HepG2 (cell line): ENCODE measurements around the gene INF2. TPM values are rescaled to one million over a fixed set of nuclear protein-coding genes. Genes with fewer than 3 reads are reported as not detected.

Experiments
- CBX1 ChIP-seq: IDR thresholded peaks from one replicate; pipeline ENCODE4 v1.6.1; 2016; ENCODE audit warnings: antibody characterized with exemption, low read depth
- DR1 ChIP-seq: sonication (generic); formaldehyde crosslinking; IDR thresholded peaks from 2 replicates; pipeline ENCODE4 v1.8.0; 2021; ENCODE audit warnings: mild to moderate bottlenecking, missing genetic modification reagents, inconsistent platforms
- ELF1 ChIP-seq: sonication (generic); formaldehyde crosslinking; IDR thresholded peaks from 2 replicates; pipeline ENCODE4 v1.4.0; 2020; ENCODE audit warnings: missing genetic modification reagents
- GPN1 ChIP-seq: sonication (generic); formaldehyde crosslinking; IDR thresholded peaks from 2 replicates; pipeline ENCODE4 v1.5.1; 2020; ENCODE audit warnings: missing genetic modification reagents, borderline replicate concordance
- HMG20B ChIP-seq: conservative IDR thresholded peaks from 2 replicates; pipeline ENCODE4 v1.6.1; 2016; ENCODE audit warnings: missing genetic modification reagents, missing compliant biosample characterization
- IRF2 ChIP-seq: IDR thresholded peaks from 2 replicates; pipeline ENCODE4 v1.6.1; 2018; ENCODE audit warnings: missing genetic modification reagents, missing compliant biosample characterization
- NFYC ChIP-seq: IDR thresholded peaks from 2 replicates; pipeline ENCODE4 v1.6.1; 2016; ENCODE audit warnings: missing genetic modification reagents, missing compliant biosample characterization
- RARG ChIP-seq: sonication (generic); formaldehyde crosslinking; IDR thresholded peaks from 2 replicates; pipeline ENCODE4 v1.4.0; 2020; ENCODE audit warnings: low read depth, mild to moderate bottlenecking, missing genetic modification reagents
- SOX5 ChIP-seq: IDR thresholded peaks from 2 replicates; pipeline ENCODE4 v1.6.1; 2016; ENCODE audit warnings: borderline replicate concordance
- ZC3H4 ChIP-seq: sonication (generic); formaldehyde crosslinking; IDR thresholded peaks from 2 replicates; pipeline ENCODE4 v1.4.0; 2020; ENCODE audit warnings: missing genetic modification reagents, borderline replicate concordance
- ZNF564 ChIP-seq: sonication (generic); formaldehyde crosslinking; IDR thresholded peaks from 2 replicates; pipeline ENCODE4 v1.8.1; 2023; ENCODE audit warnings: mild to moderate bottlenecking, missing genetic modification reagents
- ZNF792 ChIP-seq: IDR thresholded peaks from 2 replicates; pipeline ENCODE4 v1.6.1; 2016
- ZNF816 ChIP-seq: sonication (generic); formaldehyde crosslinking; IDR thresholded peaks from 2 replicates; pipeline ENCODE4 v1.8.0; 2022; ENCODE audit warnings: missing genetic modification reagents, mild to moderate bottlenecking, borderline replicate concordance
- polyA plus RNA-seq, 8 experiments: library from polyadenylated mRNA; depleted of rRNA in 3 of 8; stranded (reverse) in 7 of 8; unstranded in 1 of 8; fragments of >200 nt; fragmentation: Illumina TruSeq in 4 of 8; extraction: Trizol in 4 of 8; gene quantifications; 2 replicates each; pipeline versions ENCODE4 v1.2.1 to v1.2.3, GENCODE V29; 2011 to 2016; ENCODE audit warnings: low read depth in 4 of 8, missing spikeins in 1 of 8, mixed read lengths in 1 of 8; ENCODE audit not compliant: insufficient read depth in 1 of 8
- total RNA-seq, 5 experiments: library from RNA; depleted of rRNA; stranded (reverse); fragments of >200 nt; fragmentation: Illumina TruSeq; extraction: Trizol; gene quantifications; 2 replicates each; pipeline ENCODE4 v1.2.3, GENCODE V29; 2016; ENCODE audit warnings: low read depth in 1 of 5
- TF ChIP-seq, protein P1 (sequence below): sonication (generic); formaldehyde crosslinking; IDR thresholded peaks from 2 replicates; pipeline ENCODE4 v1.4.0; 2020; ENCODE audit warnings: missing genetic modification reagents, low read depth, mild to moderate bottlenecking, borderline replicate concordance
- TF ChIP-seq, protein P2 (sequence below): sonication (generic); formaldehyde crosslinking; IDR thresholded peaks from 2 replicates; pipeline ENCODE4 v1.4.0; 2020; ENCODE audit warnings: missing genetic modification reagents, borderline replicate concordance
- TF ChIP-seq, protein P3 (sequence below): sonication (generic); formaldehyde crosslinking; IDR thresholded peaks from 2 replicates; pipeline ENCODE4 v1.5.0; 2020; ENCODE audit warnings: mild to moderate bottlenecking, missing genetic modification reagents, borderline replicate concordance
- TF ChIP-seq, protein P4 (sequence below): IDR thresholded peaks from 2 replicates; pipeline ENCODE4 v1.6.1; 2016; ENCODE audit warnings: low read depth, control low read depth
- TF ChIP-seq, protein P5 (sequence below): IDR thresholded peaks from 2 replicates; pipeline ENCODE4 v1.6.1; 2016; ENCODE audit warnings: missing compliant biosample characterization, missing genetic modification reagents, borderline replicate concordance
- TF ChIP-seq, protein P6 (sequence below): fragments of 450-650 bp; IDR thresholded peaks from 2 replicates; pipeline ENCODE4 v1.6.1; 2016

INF2 gene
- total and polyA plus RNA-seq, 2 of the 13 experiments (the other 11 are each of a cell fraction or from before 2014, with no cell fraction given): 16.4 to 26.4 TPM

DNA sequence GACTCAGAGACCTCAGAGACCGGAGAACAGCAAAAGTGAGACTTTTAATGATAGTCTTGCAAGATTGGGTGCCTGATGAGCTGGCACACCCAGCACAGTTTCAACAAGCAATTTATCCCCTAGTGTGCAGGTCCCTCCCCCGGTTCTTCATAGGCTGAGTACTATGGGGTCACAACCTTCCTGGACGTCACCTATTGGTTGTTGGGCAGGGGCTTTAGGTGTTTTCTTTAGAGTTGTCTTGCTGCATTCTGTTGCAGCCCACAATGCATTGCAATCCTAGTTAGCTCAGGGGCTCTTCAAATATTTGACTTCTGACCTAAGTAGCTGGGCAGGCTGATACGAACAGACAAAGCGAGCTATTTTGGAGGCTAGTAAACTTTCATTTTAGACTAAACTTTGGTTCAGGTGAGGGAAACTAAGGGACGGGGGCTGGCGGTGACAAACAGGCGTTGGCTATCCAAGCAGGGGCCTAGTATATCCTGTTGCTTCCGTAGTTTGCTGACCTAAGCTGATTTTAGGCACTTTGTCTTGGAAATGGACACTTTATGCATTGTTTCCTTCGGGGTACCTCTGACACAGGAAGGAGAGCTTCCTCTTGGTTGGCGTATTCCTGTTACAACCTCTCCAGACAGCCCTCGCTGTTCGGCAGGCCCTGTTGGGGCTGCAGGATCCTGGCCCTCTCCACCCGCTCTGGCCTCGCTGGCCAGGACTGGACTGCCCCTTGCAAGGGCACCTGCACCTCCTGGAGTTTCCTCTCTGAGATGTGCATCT is 77.6 kb downstream of the INF2 start (continued):
- TF ChIP-seq, protein P1, sequence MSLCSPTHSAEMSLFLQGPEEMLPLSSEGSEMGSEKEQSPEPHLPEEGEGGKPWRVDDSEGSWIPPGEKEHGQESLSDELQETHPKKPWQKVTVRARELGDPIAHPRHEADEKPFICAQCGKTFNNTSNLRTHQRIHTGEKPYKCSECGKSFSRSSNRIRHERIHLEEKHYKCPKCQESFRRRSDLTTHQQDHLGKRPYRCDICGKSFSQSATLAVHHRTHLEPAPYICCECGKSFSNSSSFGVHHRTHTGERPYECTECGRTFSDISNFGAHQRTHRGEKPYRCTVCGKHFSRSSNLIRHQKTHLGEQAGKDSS: no peak
- TF ChIP-seq ZNF816 (peak; percentile 73; the same call in 1 of the 2 replicates), RARG (no peak), ZNF792 (peak; percentile 69), NFYC (CRISPR knock-in tag) (peak; percentile 93), CBX1 (peak; percentile 63), HMG20B (CRISPR knock-in tag) (0 out of 2 replicates have a peak, but pooled peaks have one; percentile 19), IRF2 (CRISPR knock-in tag) (peak; percentile 60; the same call in 1 of the 2 replicates), ZC3H4 (CRISPR knock-in tag) (no peak), GPN1 (CRISPR knock-in tag) (no peak), ZNF564 (CRISPR knock-in tag) (no peak), SOX5 (CRISPR knock-in tag) (peak; percentile 5; the same call in 1 of the 2 replicates), DR1 (CRISPR knock-in tag) (peak; percentile 85), ELF1 (CRISPR knock-in tag) (peak; percentile 49; the same call in 1 of the 2 replicates)
- TF ChIP-seq, protein P2, sequence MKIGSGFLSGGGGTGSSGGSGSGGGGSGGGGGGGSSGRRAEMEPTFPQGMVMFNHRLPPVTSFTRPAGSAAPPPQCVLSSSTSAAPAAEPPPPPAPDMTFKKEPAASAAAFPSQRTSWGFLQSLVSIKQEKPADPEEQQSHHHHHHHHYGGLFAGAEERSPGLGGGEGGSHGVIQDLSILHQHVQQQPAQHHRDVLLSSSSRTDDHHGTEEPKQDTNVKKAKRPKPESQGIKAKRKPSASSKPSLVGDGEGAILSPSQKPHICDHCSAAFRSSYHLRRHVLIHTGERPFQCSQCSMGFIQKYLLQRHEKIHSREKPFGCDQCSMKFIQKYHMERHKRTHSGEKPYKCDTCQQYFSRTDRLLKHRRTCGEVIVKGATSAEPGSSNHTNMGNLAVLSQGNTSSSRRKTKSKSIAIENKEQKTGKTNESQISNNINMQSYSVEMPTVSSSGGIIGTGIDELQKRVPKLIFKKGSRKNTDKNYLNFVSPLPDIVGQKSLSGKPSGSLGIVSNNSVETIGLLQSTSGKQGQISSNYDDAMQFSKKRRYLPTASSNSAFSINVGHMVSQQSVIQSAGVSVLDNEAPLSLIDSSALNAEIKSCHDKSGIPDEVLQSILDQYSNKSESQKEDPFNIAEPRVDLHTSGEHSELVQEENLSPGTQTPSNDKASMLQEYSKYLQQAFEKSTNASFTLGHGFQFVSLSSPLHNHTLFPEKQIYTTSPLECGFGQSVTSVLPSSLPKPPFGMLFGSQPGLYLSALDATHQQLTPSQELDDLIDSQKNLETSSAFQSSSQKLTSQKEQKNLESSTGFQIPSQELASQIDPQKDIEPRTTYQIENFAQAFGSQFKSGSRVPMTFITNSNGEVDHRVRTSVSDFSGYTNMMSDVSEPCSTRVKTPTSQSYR (CRISPR knock-in tag): no peak
- TF ChIP-seq, protein P3, sequence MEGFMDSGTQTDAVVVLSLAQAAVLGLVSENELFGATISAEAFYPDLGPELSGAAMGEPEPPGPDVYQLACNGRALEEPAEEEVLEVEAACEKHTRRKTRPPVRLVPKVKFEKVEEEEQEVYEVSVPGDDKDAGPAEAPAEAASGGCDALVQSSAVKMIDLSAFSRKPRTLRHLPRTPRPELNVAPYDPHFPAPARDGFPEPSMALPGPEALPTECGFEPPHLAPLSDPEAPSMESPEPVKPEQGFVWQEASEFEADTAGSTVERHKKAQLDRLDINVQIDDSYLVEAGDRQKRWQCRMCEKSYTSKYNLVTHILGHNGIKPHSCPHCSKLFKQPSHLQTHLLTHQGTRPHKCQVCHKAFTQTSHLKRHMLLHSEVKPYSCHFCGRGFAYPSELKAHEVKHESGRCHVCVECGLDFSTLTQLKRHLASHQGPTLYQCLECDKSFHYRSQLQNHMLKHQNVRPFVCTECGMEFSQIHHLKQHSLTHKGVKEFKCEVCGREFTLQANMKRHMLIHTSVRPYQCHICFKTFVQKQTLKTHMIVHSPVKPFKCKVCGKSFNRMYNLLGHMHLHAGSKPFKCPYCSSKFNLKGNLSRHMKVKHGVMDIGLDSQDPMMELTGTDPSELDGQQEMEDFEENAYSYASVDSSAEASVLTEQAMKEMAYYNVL (CRISPR knock-in tag): peak; percentile 24; the same call in 1 of the 2 replicates
- TF ChIP-seq, protein P4, sequence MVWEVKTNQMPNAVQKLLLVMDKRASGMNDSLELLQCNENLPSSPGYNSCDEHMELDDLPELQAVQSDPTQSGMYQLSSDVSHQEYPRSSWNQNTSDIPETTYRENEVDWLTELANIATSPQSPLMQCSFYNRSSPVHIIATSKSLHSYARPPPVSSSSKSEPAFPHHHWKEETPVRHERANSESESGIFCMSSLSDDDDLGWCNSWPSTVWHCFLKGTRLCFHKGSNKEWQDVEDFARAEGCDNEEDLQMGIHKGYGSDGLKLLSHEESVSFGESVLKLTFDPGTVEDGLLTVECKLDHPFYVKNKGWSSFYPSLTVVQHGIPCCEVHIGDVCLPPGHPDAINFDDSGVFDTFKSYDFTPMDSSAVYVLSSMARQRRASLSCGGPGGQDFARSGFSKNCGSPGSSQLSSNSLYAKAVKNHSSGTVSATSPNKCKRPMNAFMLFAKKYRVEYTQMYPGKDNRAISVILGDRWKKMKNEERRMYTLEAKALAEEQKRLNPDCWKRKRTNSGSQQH (CRISPR knock-in tag): peak; percentile 50; the same call in 1 of the 2 replicates
- TF ChIP-seq, protein P5, sequence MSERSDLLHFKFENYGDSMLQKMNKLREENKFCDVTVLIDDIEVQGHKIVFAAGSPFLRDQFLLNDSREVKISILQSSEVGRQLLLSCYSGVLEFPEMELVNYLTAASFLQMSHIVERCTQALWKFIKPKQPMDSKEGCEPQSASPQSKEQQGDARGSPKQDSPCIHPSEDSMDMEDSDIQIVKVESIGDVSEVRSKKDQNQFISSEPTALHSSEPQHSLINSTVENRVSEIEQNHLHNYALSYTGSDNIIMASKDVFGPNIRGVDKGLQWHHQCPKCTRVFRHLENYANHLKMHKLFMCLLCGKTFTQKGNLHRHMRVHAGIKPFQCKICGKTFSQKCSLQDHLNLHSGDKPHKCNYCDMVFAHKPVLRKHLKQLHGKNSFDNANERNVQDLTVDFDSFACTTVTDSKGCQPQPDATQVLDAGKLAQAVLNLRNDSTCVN: no peak; the same call in 1 of the 2 replicates
- TF ChIP-seq, protein P6, sequence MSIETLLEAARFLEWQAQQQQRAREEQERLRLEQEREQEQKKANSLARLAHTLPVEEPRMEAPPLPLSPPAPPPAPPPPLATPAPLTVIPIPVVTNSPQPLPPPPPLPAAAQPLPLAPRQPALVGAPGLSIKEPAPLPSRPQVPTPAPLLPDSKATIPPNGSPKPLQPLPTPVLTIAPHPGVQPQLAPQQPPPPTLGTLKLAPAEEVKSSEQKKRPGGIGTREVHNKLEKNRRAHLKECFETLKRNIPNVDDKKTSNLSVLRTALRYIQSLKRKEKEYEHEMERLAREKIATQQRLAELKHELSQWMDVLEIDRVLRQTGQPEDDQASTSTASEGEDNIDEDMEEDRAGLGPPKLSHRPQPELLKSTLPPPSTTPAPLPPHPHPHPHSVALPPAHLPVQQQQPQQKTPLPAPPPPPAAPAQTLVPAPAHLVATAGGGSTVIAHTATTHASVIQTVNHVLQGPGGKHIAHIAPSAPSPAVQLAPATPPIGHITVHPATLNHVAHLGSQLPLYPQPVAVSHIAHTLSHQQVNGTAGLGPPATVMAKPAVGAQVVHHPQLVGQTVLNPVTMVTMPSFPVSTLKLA: no peak; the same call in 1 of the 2 replicates
